ENCODE results near the gene JSRP1. TPM values are rescaled to one million over a fixed set of nuclear protein-coding genes. Genes with fewer than 3 reads are reported as not detected.

The JSRP1 gene
- polyA plus RNA-seq, 1 of the 3 experiments (the other 2 are of a cell fraction): 0.76 TPM

GRCh38 chr19:2237051-2237868 lies 19.0 kb downstream of the JSRP1 start:
- WGBS (ENCODE audit: low lambda C conversion rate): 35% methylated on average over 35 of the region's 43 CpGs
- TF ChIP-seq CHD2 (IDR thresholded peaks at IDR 0.05; ENCODE audit: low read length, partially characterized antibody) (no peak), JUND (IDR thresholded peaks at IDR 0.05) (no peak), CTCF (IDR thresholded peaks at IDR 0.05) (no peak), ELF1 (IDR thresholded peaks at IDR 0.05) (0 out of 2 replicates have a peak, but pooled peaks have one; percentile 0), RXRA (IDR thresholded peaks at IDR 0.05; ENCODE audit: borderline replicate concordance, low read depth) (no peak), TCF12 (IDR thresholded peaks at IDR 0.05) (no peak)
- Histone ChIP-seq H4K20me1 (ENCODE audit: insufficient read depth) (peaks cover 64% of the 10 kb centered on the region), H3K4me3 (ENCODE audit: low read depth in 2 of 2, low read length in 1 of 2) (peak overlapping the region; percentile 76 to 89), H3K36me3 (replicated peaks in 1 of 2; ENCODE audit: control insufficient read depth in 1 of 2, insufficient read depth in 2 of 2, low read length in 1 of 2) (peaks cover 8 to 15% of the 10 kb centered on the region in 2 experiments), H3K9me2 (no peaks in the 10 kb centered on the region), H3K79me2 (ENCODE audit: insufficient read depth) (peaks cover 94% of the 10 kb centered on the region), H3K27me3 (ENCODE audit: insufficient read depth) (no peaks in the 10 kb centered on the region), H3K27ac (ENCODE audit: low read depth in 2 of 2, low read length in 1 of 2) (peak overlapping the region; percentile 93 to 96), H3K4me1 (ENCODE audit: control insufficient read depth in 1 of 2, insufficient read depth in 2 of 2, low read depth in 1 of 2, low read length in 1 of 2) (peaks cover 21 to 49% of the 10 kb centered on the region in 2 experiments; a peak in 3 of 4 replicates), H3K9me3 (no peaks in the 10 kb centered on the region), H3K4me2 (peak overlapping the region; percentile 98), H3K9ac (peak overlapping the region; percentile 95), H3F3A (replicated peaks; ENCODE audit: insufficient read depth) (peaks cover 21% of the 10 kb centered on the region), H2AFZ (ENCODE audit: low read depth) (no peak overlapping the region)
- ChIA-PET POLR2A (interaction anchor here (1.6 kb wide), 1 partner anchor 19 kb away, joined by 3 read pairs; the partner anchor contains the start of gene JSRP1), CTCF (interaction anchor here (1.1 to 10.4 kb wide), 8 partner anchors 10 to 85 kb away, joined by 3 to 121 read pairs (median 10); partner anchors contain the start of gene JSRP1)
- DNase-seq: no peak

GRCh38 chr19:2236314-2237050 lies 19.7 kb downstream of the JSRP1 start, which contains the start of the genes PLEKHJ1 and SF3A2:
Gene PLEKHJ1 (minus strand): TSS chr19:2236329. CDS start chr19:2236248, 81 bp downstream.
Gene SF3A2 (plus strand): TSS chr19:2236824. CDS start chr19:2243419, 6,595 bp downstream.
- POLR2A ChIA-PET: interaction anchor here (0.7 to 1.6 kb wide), 3 partner anchors 20 to 71 kb away, joined by 3 to 7 read pairs (median 3); partner anchors contain the start of gene JSRP1
- 1% methylated on average over 35 of the region's 80 CpGs for WGBS (ENCODE audit: low lambda C conversion rate)
- peak within 1 kb of the TSS; percentile 98 for H3K4me2 ChIP-seq
- peak within 1 kb of the TSS; percentile 76 to 89 for H3K4me3 ChIP-seq (ENCODE audit: low read depth in 2 of 2, low read length in 1 of 2)
- H3K36me3 ChIP-seq (replicated peaks in 1 of 2; ENCODE audit: control insufficient read depth in 1 of 2, insufficient read depth in 2 of 2, low read length in 1 of 2): peaks cover 6 to 15% of the 10 kb centered on the region in 2 experiments
- peak within 1 kb of the TSS; percentile 93 to 96 for H3K27ac ChIP-seq (ENCODE audit: low read depth in 2 of 2, low read length in 1 of 2)
- H3K9me3 ChIP-seq: no peaks in the 10 kb centered on the region
- H4K20me1 ChIP-seq (ENCODE audit: insufficient read depth): peaks cover 56% of the 10 kb centered on the region
- peak; percentile 99 for DNase-seq
- peak within 1 kb of the TSS; percentile 54; the same call in 1 of the 2 replicates for H2AFZ ChIP-seq (ENCODE audit: low read depth)
- CTCF ChIA-PET: interaction anchor here (0.5 to 10.4 kb wide), 25 partner anchors 11 to 178 kb away, joined by 3 to 121 read pairs (median 5); partner anchors contain the start of genes JSRP1 and LINGO3
- peaks cover 26% of the 10 kb centered on the region for H3F3A ChIP-seq (replicated peaks; ENCODE audit: insufficient read depth)
- no peaks in the 10 kb centered on the region for H3K27me3 ChIP-seq (ENCODE audit: insufficient read depth)
- H3K79me2 ChIP-seq (ENCODE audit: insufficient read depth): peaks cover 92% of the 10 kb centered on the region
- no peaks in the 10 kb centered on the region for H3K9me2 ChIP-seq
- peak within 1 kb of the TSS; percentile 95 for H3K9ac ChIP-seq
- peaks cover 21 to 46% of the 10 kb centered on the region in 2 experiments; a peak in 3 of 4 replicates for H3K4me1 ChIP-seq (ENCODE audit: control insufficient read depth in 1 of 2, insufficient read depth in 2 of 2, low read depth in 1 of 2, low read length in 1 of 2)
- TF ChIP-seq EZH2phosphoT487 (IDR thresholded peaks at IDR 0.05; ENCODE audit: borderline replicate concordance, low read depth) (no peak), TCF12 (IDR thresholded peaks at IDR 0.05) (no peak; the same call in 1 of the 2 replicates), SMC3 (IDR thresholded peaks at IDR 0.05; ENCODE audit: low read depth, low read length) (peak; percentile 89), ZBTB33 (IDR thresholded peaks at IDR 0.05; ENCODE audit: borderline replicate concordance, low read depth) (no peak), GABPA (IDR thresholded peaks at IDR 0.05; ENCODE audit: low read depth) (peak; percentile 90), CHD2 (IDR thresholded peaks at IDR 0.05; ENCODE audit: low read length, partially characterized antibody) (peak; percentile 50), GATA2 (CRISPR knock-in tag; IDR thresholded peaks at IDR 0.05) (peak; percentile 45; the same call in 1 of the 2 replicates), CTCF (IDR thresholded peaks at IDR 0.05) (peak; percentile 97), NFIC (IDR thresholded peaks at IDR 0.05; ENCODE audit: borderline replicate concordance) (no peak), YY1 (IDR thresholded peaks at IDR 0.05; ENCODE audit: low read depth) (peak; percentile 46), SIN3A (IDR thresholded peaks at IDR 0.05; ENCODE audit: borderline replicate concordance, low read depth, low read length) (no peak), USF1 (IDR thresholded peaks at IDR 0.05; ENCODE audit: borderline replicate concordance, low read depth) (no peak)
